Activated naive CD4-positive, alpha-beta T cell treated with anti-CD3 and anti-CD28 coated beads, Interleukin-2, amount 10 ng/mL, durations not matched to agents 7 days and 5 days (primary cell): ENCODE data around the gene KCNMA1.

Experiments used
- CTCF ChIA-PET: fragments of 350-600 bp; sonication (Branson Sonifier 250); formaldehyde crosslinking; loops from one replicate; lab custom pipeline; 2021; ENCODE audit warnings: antibody characterized with exemption; lab: Charles Lee
- DNase-seq: peaks from one replicate; pipeline ENCODE4 v3.0.0-alpha.2; 2020
- H3K27ac Mint-ChIP-seq: one replicate; pipeline ENCODE4 v1.8.0; 2021; ENCODE audit warnings: mild to moderate bottlenecking, moderate library complexity, mixed read lengths
- H3K27me3 Mint-ChIP-seq: one replicate; pipeline ENCODE4 v1.8.0; 2021; ENCODE audit warnings: mild to moderate bottlenecking, mixed read lengths
- H3K36me3 Mint-ChIP-seq: one replicate; pipeline ENCODE4 v1.8.0; 2021; ENCODE audit warnings: mixed read lengths
- H3K4me1 Mint-ChIP-seq: one replicate; pipeline ENCODE4 v1.8.0; 2021; ENCODE audit warnings: mixed read lengths
- H3K4me3 Mint-ChIP-seq: one replicate; pipeline ENCODE4 v1.8.0; 2021; ENCODE audit warnings: mild to moderate bottlenecking, moderate library complexity, mixed read lengths
- H3K9me3 Mint-ChIP-seq: one replicate; pipeline ENCODE4 v1.8.0; 2021; ENCODE audit warnings: mixed read lengths

Gene KCNMA1

GRCh38 chr10:76983624-76984023 lies 654.0 kb downstream of the KCNMA1 start:
- H3K27me3 Mint-ChIP-seq = peaks cover 3% of the 10 kb centered on the region
- H3K4me1 Mint-ChIP-seq = no peaks in the 10 kb centered on the region
- H3K27ac Mint-ChIP-seq = no peak overlapping the region
- H3K9me3 Mint-ChIP-seq = no peaks in the 10 kb centered on the region
- H3K36me3 Mint-ChIP-seq = no peaks in the 10 kb centered on the region
- CTCF ChIA-PET = interaction anchor here (1.0 to 1.6 kb wide), 3 partner anchors 14 to 127 kb away, joined by 3 to 4 read pairs (median 3); no protein-coding TSS in a partner anchor
- no peak overlapping the region for H3K4me3 Mint-ChIP-seq
- no peak for DNase-seq

GRCh38 chr10:76982671-76983070 lies 654.9 kb downstream of the KCNMA1 start:
- Mint-ChIP-seq H3K4me1 (no peaks in the 10 kb centered on the region), H3K9me3 (no peaks in the 10 kb centered on the region), H3K36me3 (no peaks in the 10 kb centered on the region), H3K4me3 (no peak overlapping the region), H3K27ac (no peak overlapping the region), H3K27me3 (peaks cover 3% of the 10 kb centered on the region)
- CTCF ChIA-PET = interaction anchor here (1.0 kb wide), 1 partner anchor 19 kb away, joined by 3 read pairs; no protein-coding TSS in a partner anchor
- DNase-seq = no peak

GRCh38 chr10:76981251-76981650 lies 656.4 kb downstream of the KCNMA1 start:
- H3K27ac Mint-ChIP-seq = no peak overlapping the region
- no peaks in the 10 kb centered on the region for H3K4me1 Mint-ChIP-seq
- no peak overlapping the region for H3K4me3 Mint-ChIP-seq
- H3K9me3 Mint-ChIP-seq = no peaks in the 10 kb centered on the region
- CTCF ChIA-PET = no interaction called here
- DNase-seq = no peak
- H3K36me3 Mint-ChIP-seq = no peaks in the 10 kb centered on the region
- peaks cover 3% of the 10 kb centered on the region for H3K27me3 Mint-ChIP-seq

GRCh38 chr10:76977901-76978300 lies 659.7 kb downstream of the KCNMA1 start:
- Mint-ChIP-seq H3K4me3 (no peak overlapping the region), H3K36me3 (no peaks in the 10 kb centered on the region), H3K27ac (no peak overlapping the region), H3K4me1 (no peaks in the 10 kb centered on the region), H3K9me3 (no peaks in the 10 kb centered on the region), H3K27me3 (peaks cover 3% of the 10 kb centered on the region)
- no peak for DNase-seq
- CTCF ChIA-PET = no interaction called here

- CTCF ChIA-PET = no interaction called here
- Mint-ChIP-seq H3K36me3 (no peaks in the 10 kb centered on the region), H3K27ac (no peak overlapping the region), H3K4me1 (no peaks in the 10 kb centered on the region), H3K27me3 (peaks cover 3% of the 10 kb centered on the region), H3K9me3 (no peaks in the 10 kb centered on the region), H3K4me3 (no peak overlapping the region)
- no peak for DNase-seq
Observed at GRCh38 chr10:76977046-76977445, 660.6 kb downstream of the KCNMA1 start.

GRCh38 chr10:76976142-76976541 lies 661.5 kb downstream of the KCNMA1 start:
- CTCF ChIA-PET = no interaction called here
- H3K36me3 Mint-ChIP-seq = no peaks in the 10 kb centered on the region
- no peaks in the 10 kb centered on the region for H3K4me1 Mint-ChIP-seq
- DNase-seq = no peak
- no peaks in the 10 kb centered on the region for H3K9me3 Mint-ChIP-seq
- H3K4me3 Mint-ChIP-seq = no peak overlapping the region
- peaks cover 3% of the 10 kb centered on the region for H3K27me3 Mint-ChIP-seq
- no peak overlapping the region for H3K27ac Mint-ChIP-seq

GRCh38 chr10:76975126-76975525 lies 662.5 kb downstream of the KCNMA1 start:
- H3K4me1 Mint-ChIP-seq = no peaks in the 10 kb centered on the region
- H3K36me3 Mint-ChIP-seq = no peaks in the 10 kb centered on the region
- CTCF ChIA-PET = no interaction called here
- H3K27me3 Mint-ChIP-seq = peaks cover 3% of the 10 kb centered on the region
- H3K4me3 Mint-ChIP-seq = no peak overlapping the region
- no peaks in the 10 kb centered on the region for H3K9me3 Mint-ChIP-seq
- DNase-seq = no peak
- H3K27ac Mint-ChIP-seq = no peak overlapping the region

GRCh38 chr10:76974017-76974691 lies 663.5 kb downstream of the KCNMA1 start:
- H3K4me1 Mint-ChIP-seq = no peaks in the 10 kb centered on the region
- peaks cover 3% of the 10 kb centered on the region for H3K27me3 Mint-ChIP-seq
- CTCF ChIA-PET = no interaction called here
- DNase-seq = no peak
- no peak overlapping the region for H3K4me3 Mint-ChIP-seq
- H3K27ac Mint-ChIP-seq = no peak overlapping the region
- no peaks in the 10 kb centered on the region for H3K9me3 Mint-ChIP-seq
- no peaks in the 10 kb centered on the region for H3K36me3 Mint-ChIP-seq

- Mint-ChIP-seq H3K9me3 (no peaks in the 10 kb centered on the region), H3K36me3 (no peaks in the 10 kb centered on the region), H3K27me3 (no peaks in the 10 kb centered on the region), H3K4me1 (no peaks in the 10 kb centered on the region), H3K4me3 (no peak overlapping the region), H3K27ac (no peak overlapping the region)
- CTCF ChIA-PET = no interaction called here
- DNase-seq = no peak
Observed at GRCh38 chr10:76973091-76974016, 664.3 kb downstream of the KCNMA1 start.

- no peak overlapping the region for H3K4me3 Mint-ChIP-seq
- no peaks in the 10 kb centered on the region for H3K27me3 Mint-ChIP-seq
- no peaks in the 10 kb centered on the region for H3K9me3 Mint-ChIP-seq
- DNase-seq = no peak
- H3K27ac Mint-ChIP-seq = no peak overlapping the region
- H3K4me1 Mint-ChIP-seq = no peaks in the 10 kb centered on the region
- CTCF ChIA-PET = no interaction called here
- H3K36me3 Mint-ChIP-seq = no peaks in the 10 kb centered on the region
Observed at GRCh38 chr10:76972541-76972940, 665.1 kb downstream of the KCNMA1 start.

- no peak overlapping the region for H3K27ac Mint-ChIP-seq
- no peaks in the 10 kb centered on the region for H3K9me3 Mint-ChIP-seq
- H3K4me3 Mint-ChIP-seq = no peak overlapping the region
- H3K27me3 Mint-ChIP-seq = no peaks in the 10 kb centered on the region
- no peak for DNase-seq
- H3K4me1 Mint-ChIP-seq = no peaks in the 10 kb centered on the region
- no peaks in the 10 kb centered on the region for H3K36me3 Mint-ChIP-seq
- CTCF ChIA-PET = no interaction called here
Observed at GRCh38 chr10:76971547-76972170, 665.9 kb downstream of the KCNMA1 start.

- DNase-seq = no peak
- no peak overlapping the region for H3K27ac Mint-ChIP-seq
- H3K4me3 Mint-ChIP-seq = no peak overlapping the region
- no peaks in the 10 kb centered on the region for H3K27me3 Mint-ChIP-seq
- no peaks in the 10 kb centered on the region for H3K36me3 Mint-ChIP-seq
- CTCF ChIA-PET = no interaction called here
- no peaks in the 10 kb centered on the region for H3K9me3 Mint-ChIP-seq
- no peaks in the 10 kb centered on the region for H3K4me1 Mint-ChIP-seq
Observed at GRCh38 chr10:76970711-76971519, 666.7 kb downstream of the KCNMA1 start.

- Mint-ChIP-seq H3K4me1 (no peaks in the 10 kb centered on the region), H3K4me3 (no peak overlapping the region), H3K36me3 (no peaks in the 10 kb centered on the region), H3K27ac (no peak overlapping the region), H3K9me3 (no peaks in the 10 kb centered on the region), H3K27me3 (no peaks in the 10 kb centered on the region)
- CTCF ChIA-PET = no interaction called here
- no peak for DNase-seq
Observed at GRCh38 chr10:76969366-76969948, 668.2 kb downstream of the KCNMA1 start.
